ENCODE results near the gene NDUFAF4. TPM values are rescaled to one million over a fixed set of nuclear protein-coding genes. Genes with fewer than 3 reads are reported as not detected.

Gene NDUFAF4
- total RNA-seq, 1 donor from 2014 or later: 12.0 TPM

DNA sequence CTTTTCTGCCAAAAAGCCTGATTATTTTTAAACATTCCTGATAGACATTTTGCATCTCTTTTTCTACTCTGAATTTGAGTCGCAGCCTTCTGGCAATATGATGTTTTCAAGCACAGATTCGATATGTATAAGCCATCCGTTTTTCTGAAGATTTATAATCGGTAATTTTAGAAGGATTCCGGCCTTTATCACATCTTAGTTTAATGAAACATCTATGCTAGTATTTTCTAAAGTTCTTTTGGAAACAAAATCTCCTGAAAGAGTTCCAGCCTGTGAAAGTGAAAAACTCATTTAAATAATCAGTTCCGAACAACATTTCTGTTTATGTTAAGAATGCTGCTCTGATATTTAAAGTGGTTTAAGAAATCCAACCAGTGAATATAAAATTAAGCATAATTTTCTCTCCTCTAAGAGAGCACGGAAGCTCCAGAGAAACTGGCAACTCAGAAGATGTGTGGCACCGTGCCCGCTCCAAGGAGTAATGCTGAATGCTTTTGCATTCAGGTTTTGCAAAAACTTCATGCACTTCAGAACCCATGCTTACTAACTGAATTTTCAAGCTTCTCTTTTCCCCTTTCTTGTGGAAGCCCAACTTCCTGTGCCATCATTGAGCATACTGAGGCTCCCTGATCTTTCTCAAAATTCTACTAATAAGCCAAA, 20.7 kb downstream of the NDUFAF4 start:
- H3K4me1 ChIP-seq (ENCODE audit: control insufficient read depth in 3 of 3, insufficient read depth in 3 of 3, low read length in 3 of 3): no peaks in the 10 kb centered on the region
- H3K36me3 ChIP-seq (ENCODE audit: control insufficient read depth in 3 of 3, insufficient read depth in 3 of 3, low read length in 3 of 3): no peaks in the 10 kb centered on the region
- no peaks in the 10 kb centered on the region for H3K27me3 ChIP-seq (ENCODE audit: control insufficient read depth in 3 of 3, insufficient read depth in 3 of 3, low read length in 3 of 3)
- no peak overlapping the region for H3K9ac ChIP-seq (ENCODE audit: low read depth in 1 of 3, low read length in 3 of 3)
- no peak overlapping the region for H3K4me3 ChIP-seq (ENCODE audit: low read length in 3 of 3)
- H3K27ac ChIP-seq (ENCODE audit: low read depth, low read length): no peak overlapping the region
- no peaks in the 10 kb centered on the region for H3K9me3 ChIP-seq (ENCODE audit: control insufficient read depth in 3 of 3, low read length in 3 of 3)

DNA sequence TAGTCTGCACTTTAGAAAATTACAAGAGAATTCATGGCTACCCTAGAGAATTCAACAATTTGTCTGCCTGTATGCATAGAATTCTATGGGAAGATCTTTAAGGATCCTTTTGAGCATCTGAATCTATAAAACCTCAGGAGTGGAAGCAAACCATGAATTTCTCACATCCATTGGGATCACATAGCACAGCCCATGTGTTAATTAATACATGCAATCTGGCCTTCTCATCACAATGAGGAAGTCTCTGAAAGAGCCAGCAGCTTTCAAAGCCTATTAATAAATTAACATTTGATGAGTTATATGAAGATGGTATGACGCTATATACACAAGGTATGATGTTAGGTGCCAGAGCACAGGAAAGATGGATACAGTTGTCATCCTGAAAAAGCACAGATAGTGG, 24.7 kb downstream of the NDUFAF4 start:
- Histone ChIP-seq H3K27me3 (ENCODE audit: control insufficient read depth in 3 of 3, insufficient read depth in 3 of 3, low read length in 3 of 3) (no peaks in the 10 kb centered on the region), H3K27ac (ENCODE audit: low read depth, low read length) (no peak overlapping the region), H3K9ac (ENCODE audit: low read depth in 1 of 3, low read length in 3 of 3) (no peak overlapping the region), H3K9me3 (ENCODE audit: control insufficient read depth in 3 of 3, low read length in 3 of 3) (no peaks in the 10 kb centered on the region), H3K36me3 (ENCODE audit: control insufficient read depth in 3 of 3, insufficient read depth in 3 of 3, low read length in 3 of 3) (no peaks in the 10 kb centered on the region), H3K4me3 (ENCODE audit: low read length in 3 of 3) (no peak overlapping the region), H3K4me1 (ENCODE audit: control insufficient read depth in 3 of 3, insufficient read depth in 3 of 3, low read length in 3 of 3) (no peaks in the 10 kb centered on the region)

DNA sequence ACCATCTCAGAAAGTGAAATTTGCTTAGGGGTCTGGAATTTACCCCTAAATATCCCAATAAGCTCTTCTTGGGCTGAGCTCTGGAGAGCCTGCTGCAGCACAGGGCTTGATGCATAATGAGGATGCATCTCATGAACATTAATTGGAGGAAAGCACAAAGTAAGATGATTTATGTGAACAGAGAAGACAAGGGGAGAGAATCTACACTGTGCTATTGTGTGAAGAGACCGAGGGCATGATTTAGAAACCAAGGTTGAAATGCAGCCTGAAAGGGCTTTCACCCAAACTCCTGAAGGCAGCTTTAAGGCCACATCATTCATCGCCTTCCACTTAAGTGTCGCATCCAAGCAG, 32.7 kb downstream of the NDUFAF4 start:
- no peak overlapping the region for H3K27ac ChIP-seq (ENCODE audit: low read depth, low read length)
- H3K4me3 ChIP-seq (ENCODE audit: low read length in 3 of 3): no peak overlapping the region
- no peaks in the 10 kb centered on the region for H3K27me3 ChIP-seq (ENCODE audit: control insufficient read depth in 3 of 3, insufficient read depth in 3 of 3, low read length in 3 of 3)
- no peaks in the 10 kb centered on the region for H3K9me3 ChIP-seq (ENCODE audit: control insufficient read depth in 3 of 3, low read length in 3 of 3)
- no peaks in the 10 kb centered on the region for H3K36me3 ChIP-seq (ENCODE audit: control insufficient read depth in 3 of 3, insufficient read depth in 3 of 3, low read length in 3 of 3)
- no peak overlapping the region for H3K9ac ChIP-seq (ENCODE audit: low read depth in 1 of 3, low read length in 3 of 3)
- H3K4me1 ChIP-seq (ENCODE audit: control insufficient read depth in 3 of 3, insufficient read depth in 3 of 3, low read length in 3 of 3): no peaks in the 10 kb centered on the region

DNA sequence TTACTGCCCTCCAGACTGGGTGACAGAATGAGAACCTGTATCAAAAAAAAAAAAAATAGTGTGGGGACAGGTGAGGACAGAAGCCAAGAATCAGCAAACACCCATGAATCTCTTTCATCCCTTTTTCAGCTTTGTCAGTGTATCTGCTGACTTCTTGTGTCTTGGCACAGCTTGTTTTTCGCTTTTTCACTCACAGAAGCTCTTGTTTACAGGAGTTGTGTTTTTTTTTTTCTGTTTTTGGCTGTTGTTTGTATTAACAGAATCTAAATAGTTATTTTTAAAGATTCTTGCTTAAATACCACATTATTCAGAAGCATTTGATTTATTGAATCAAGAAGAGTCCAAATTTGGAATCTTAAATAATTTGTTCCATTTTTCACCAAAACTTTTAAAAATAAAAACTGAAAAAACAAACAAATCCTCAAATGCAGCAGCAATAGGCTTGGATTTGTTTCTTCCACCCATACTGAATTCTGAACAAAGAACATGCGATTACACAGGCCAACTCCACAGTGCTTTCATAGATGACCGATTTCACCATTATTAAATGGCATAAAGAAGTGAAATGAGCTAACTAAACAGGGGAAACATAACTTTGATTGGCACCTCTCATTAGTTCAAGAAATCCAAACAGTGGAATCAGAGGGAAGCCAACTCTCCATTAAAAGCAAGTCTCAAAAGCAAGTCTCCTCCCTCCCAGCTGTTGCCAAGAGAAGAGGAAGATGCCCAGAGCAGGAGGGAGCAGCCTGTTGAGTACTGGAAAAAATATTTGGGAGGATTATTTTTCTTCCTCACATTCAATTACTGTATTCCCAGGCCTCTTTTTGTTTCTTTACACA, 33.3 kb downstream of the NDUFAF4 start:
- H3K9ac ChIP-seq (ENCODE audit: low read depth in 1 of 3, low read length in 3 of 3): no peak overlapping the region
- H3K27me3 ChIP-seq (ENCODE audit: control insufficient read depth in 3 of 3, insufficient read depth in 3 of 3, low read length in 3 of 3): no peaks in the 10 kb centered on the region
- H3K9me3 ChIP-seq (ENCODE audit: control insufficient read depth in 3 of 3, low read length in 3 of 3): no peaks in the 10 kb centered on the region
- H3K36me3 ChIP-seq (ENCODE audit: control insufficient read depth in 3 of 3, insufficient read depth in 3 of 3, low read length in 3 of 3): no peaks in the 10 kb centered on the region
- no peaks in the 10 kb centered on the region for H3K4me1 ChIP-seq (ENCODE audit: control insufficient read depth in 3 of 3, insufficient read depth in 3 of 3, low read length in 3 of 3)
- H3K4me3 ChIP-seq (ENCODE audit: low read length in 3 of 3): no peak overlapping the region
- H3K27ac ChIP-seq (ENCODE audit: low read depth, low read length): no peak overlapping the region

DNA sequence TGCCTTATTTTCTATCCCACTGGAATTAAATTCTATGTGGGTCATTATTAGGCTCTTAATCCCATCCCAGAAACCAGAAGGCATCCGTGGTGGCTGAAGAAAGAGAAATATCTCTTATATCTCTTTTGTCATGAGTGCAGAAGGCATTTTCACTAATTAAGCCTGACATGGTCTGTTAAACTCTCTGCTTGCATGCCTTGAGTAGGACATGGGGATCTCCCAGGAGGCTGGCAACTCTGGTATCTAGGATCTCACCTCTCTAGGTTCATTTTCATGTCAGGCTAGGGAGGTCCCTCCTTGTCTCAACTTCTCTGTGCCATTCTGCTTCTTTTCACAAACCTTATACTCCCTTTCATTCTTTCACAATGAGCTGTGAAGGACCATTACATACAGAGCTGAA, 35.1 kb downstream of the NDUFAF4 start:
- no peak overlapping the region for H3K9ac ChIP-seq (ENCODE audit: low read depth in 1 of 3, low read length in 3 of 3)
- no peaks in the 10 kb centered on the region for H3K27me3 ChIP-seq (ENCODE audit: control insufficient read depth in 3 of 3, insufficient read depth in 3 of 3, low read length in 3 of 3)
- no peak overlapping the region for H3K4me3 ChIP-seq (ENCODE audit: low read length in 3 of 3)

DNA sequence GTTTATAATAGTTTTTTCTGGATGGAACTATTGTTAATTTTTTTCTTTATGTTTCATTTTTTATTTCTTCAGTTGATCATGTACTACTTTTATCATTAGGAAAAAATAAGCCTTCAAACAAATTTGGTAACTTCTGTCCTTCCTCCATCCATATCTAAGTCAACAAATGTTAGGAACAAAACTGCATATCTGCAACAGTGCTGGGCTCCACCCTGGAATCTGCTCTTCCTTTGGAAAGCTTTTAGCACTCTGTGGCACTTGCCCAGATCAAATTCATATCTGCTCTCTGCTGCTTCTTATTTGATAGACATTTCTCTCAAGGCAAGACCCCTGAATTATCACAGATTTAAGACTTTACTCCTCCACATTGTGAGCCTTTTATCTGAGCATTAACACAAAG, 36.1 kb downstream of the NDUFAF4 start:
- no peak overlapping the region for H3K4me3 ChIP-seq (ENCODE audit: low read length in 3 of 3)
- H3K36me3 ChIP-seq (ENCODE audit: control insufficient read depth in 3 of 3, insufficient read depth in 3 of 3, low read length in 3 of 3): no peaks in the 10 kb centered on the region
- no peaks in the 10 kb centered on the region for H3K27me3 ChIP-seq (ENCODE audit: control insufficient read depth in 3 of 3, insufficient read depth in 3 of 3, low read length in 3 of 3)
- H3K9me3 ChIP-seq (ENCODE audit: control insufficient read depth in 3 of 3, low read length in 3 of 3): no peaks in the 10 kb centered on the region
- no peak overlapping the region for H3K27ac ChIP-seq (ENCODE audit: low read depth, low read length)
- no peaks in the 10 kb centered on the region for H3K4me1 ChIP-seq (ENCODE audit: control insufficient read depth in 3 of 3, insufficient read depth in 3 of 3, low read length in 3 of 3)
- H3K9ac ChIP-seq (ENCODE audit: low read depth in 1 of 3, low read length in 3 of 3): no peak overlapping the region

More for the DNA sequence above, 35.1 kb downstream of the NDUFAF4 start:
- Histone ChIP-seq H3K9me3 (ENCODE audit: control insufficient read depth in 3 of 3, low read length in 3 of 3) (no peaks in the 10 kb centered on the region), H3K36me3 (ENCODE audit: control insufficient read depth in 3 of 3, insufficient read depth in 3 of 3, low read length in 3 of 3) (no peaks in the 10 kb centered on the region), H3K4me1 (ENCODE audit: control insufficient read depth in 3 of 3, insufficient read depth in 3 of 3, low read length in 3 of 3) (no peaks in the 10 kb centered on the region), H3K27ac (ENCODE audit: low read depth, low read length) (no peak overlapping the region)

DNA sequence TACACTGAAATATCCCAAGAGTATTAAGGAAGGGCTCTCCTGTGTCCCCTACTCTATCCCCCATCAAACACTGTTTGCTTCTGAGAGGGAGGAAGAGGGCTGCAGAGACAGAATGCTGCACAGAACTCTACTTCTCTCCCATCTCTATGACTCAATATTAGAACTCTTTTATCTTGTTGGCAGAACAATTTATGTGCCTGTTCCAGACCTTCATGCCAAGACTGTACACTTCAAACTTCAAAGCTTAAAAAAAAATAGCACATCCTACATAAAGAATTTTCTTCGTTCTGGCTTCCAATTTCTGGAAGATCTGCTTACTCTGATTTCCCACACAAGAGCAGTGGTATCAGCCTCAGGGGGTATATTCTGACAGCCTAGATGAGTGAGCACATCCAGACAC, 40.8 kb downstream of the NDUFAF4 start:
- Histone ChIP-seq H3K27me3 (ENCODE audit: control insufficient read depth in 3 of 3, insufficient read depth in 3 of 3, low read length in 3 of 3) (no peaks in the 10 kb centered on the region), H3K9ac (ENCODE audit: low read depth in 1 of 3, low read length in 3 of 3) (no peak overlapping the region), H3K27ac (ENCODE audit: low read depth, low read length) (no peak overlapping the region), H3K9me3 (ENCODE audit: control insufficient read depth in 3 of 3, low read length in 3 of 3) (no peaks in the 10 kb centered on the region), H3K4me3 (ENCODE audit: low read length in 3 of 3) (no peak overlapping the region), H3K36me3 (ENCODE audit: control insufficient read depth in 3 of 3, insufficient read depth in 3 of 3, low read length in 3 of 3) (no peaks in the 10 kb centered on the region), H3K4me1 (ENCODE audit: control insufficient read depth in 3 of 3, insufficient read depth in 3 of 3, low read length in 3 of 3) (no peaks in the 10 kb centered on the region)

DNA sequence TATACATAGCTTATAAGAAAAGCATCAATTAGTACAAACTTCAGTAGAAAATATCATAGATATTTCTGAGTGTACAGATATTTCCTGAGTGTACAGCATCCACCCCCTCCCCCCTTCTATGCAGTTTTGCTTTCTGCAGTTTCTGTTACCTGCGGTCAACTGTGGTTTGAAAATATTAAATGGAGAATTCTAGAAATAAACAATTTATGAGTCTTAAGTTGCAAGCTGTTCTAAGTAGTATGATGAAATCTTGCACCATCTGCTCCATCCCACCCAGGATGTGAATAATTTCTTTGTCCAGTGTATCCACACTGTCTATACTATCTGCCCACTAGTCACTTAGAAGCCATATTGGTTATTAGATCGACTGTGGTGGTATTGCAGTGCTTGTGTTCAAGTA, 44.6 kb downstream of the NDUFAF4 start:
- Histone ChIP-seq H3K27me3 (ENCODE audit: control insufficient read depth in 3 of 3, insufficient read depth in 3 of 3, low read length in 3 of 3) (no peaks in the 10 kb centered on the region), H3K36me3 (ENCODE audit: control insufficient read depth in 3 of 3, insufficient read depth in 3 of 3, low read length in 3 of 3) (no peaks in the 10 kb centered on the region), H3K9me3 (ENCODE audit: control insufficient read depth in 3 of 3, low read length in 3 of 3) (peaks cover 0 to 3% (median 0%) of the 10 kb centered on the region in 3 donors), H3K27ac (ENCODE audit: low read depth, low read length) (no peak overlapping the region), H3K9ac (ENCODE audit: low read depth in 1 of 3, low read length in 3 of 3) (no peak overlapping the region), H3K4me3 (ENCODE audit: low read length in 3 of 3) (no peak overlapping the region), H3K4me1 (ENCODE audit: control insufficient read depth in 3 of 3, insufficient read depth in 3 of 3, low read length in 3 of 3) (no peaks in the 10 kb centered on the region)

DNA sequence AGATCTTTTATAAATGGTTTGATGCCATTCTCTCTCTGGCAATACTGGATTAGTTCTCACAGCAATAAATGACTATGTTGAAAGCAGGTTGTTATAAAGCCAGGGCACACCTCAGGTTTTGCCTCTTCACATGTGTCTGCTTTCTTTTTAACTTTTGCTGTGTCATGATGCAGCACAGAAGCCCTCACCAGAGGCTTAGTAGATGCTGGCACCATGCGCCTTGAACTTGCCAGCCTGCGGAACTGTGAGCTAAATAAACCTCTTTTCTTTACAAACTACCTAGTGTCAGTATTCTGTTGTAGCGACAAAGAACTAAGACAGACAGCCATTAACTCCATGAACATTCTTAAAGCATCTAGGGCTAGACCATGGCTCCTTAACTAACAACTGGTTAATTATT, 45.1 kb downstream of the NDUFAF4 start:
- H3K9ac ChIP-seq (ENCODE audit: low read depth in 1 of 3, low read length in 3 of 3): no peak overlapping the region
- H3K4me1 ChIP-seq (ENCODE audit: control insufficient read depth in 3 of 3, insufficient read depth in 3 of 3, low read length in 3 of 3): no peaks in the 10 kb centered on the region
- H3K4me3 ChIP-seq (ENCODE audit: low read length in 3 of 3): no peak overlapping the region
- no peaks in the 10 kb centered on the region for H3K36me3 ChIP-seq (ENCODE audit: control insufficient read depth in 3 of 3, insufficient read depth in 3 of 3, low read length in 3 of 3)
- no peak overlapping the region for H3K27ac ChIP-seq (ENCODE audit: low read depth, low read length)
- H3K27me3 ChIP-seq (ENCODE audit: control insufficient read depth in 3 of 3, insufficient read depth in 3 of 3, low read length in 3 of 3): no peaks in the 10 kb centered on the region
- peaks cover 0 to 3% (median 0%) of the 10 kb centered on the region in 3 donors for H3K9me3 ChIP-seq (ENCODE audit: control insufficient read depth in 3 of 3, low read length in 3 of 3)

DNA sequence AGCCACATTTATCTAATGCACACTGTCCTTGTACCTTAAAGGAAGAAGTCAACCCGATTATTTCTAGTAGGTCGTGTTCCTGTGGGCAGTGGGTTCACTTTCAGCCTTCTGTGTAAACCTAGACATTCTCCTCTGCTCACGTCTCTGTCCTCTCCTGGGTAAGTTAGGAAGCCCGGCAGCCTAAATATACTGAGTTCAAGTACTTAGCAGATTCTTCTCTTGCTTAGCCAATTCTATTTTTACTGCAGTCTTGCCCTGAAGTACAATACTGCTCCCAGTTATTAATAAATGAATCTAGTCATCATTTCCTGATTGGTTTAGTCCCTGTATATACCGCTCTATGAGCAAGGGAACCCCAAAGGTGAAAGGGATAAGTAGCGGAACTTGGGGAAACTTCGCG, 45.8 kb downstream of the NDUFAF4 start:
- Histone ChIP-seq H3K9me3 (ENCODE audit: control insufficient read depth in 3 of 3, low read length in 3 of 3) (peaks cover 0 to 4% (median 3%) of the 10 kb centered on the region in 3 donors), H3K36me3 (ENCODE audit: control insufficient read depth in 3 of 3, insufficient read depth in 3 of 3, low read length in 3 of 3) (no peaks in the 10 kb centered on the region), H3K4me1 (ENCODE audit: control insufficient read depth in 3 of 3, insufficient read depth in 3 of 3, low read length in 3 of 3) (no peaks in the 10 kb centered on the region), H3K9ac (ENCODE audit: low read depth in 1 of 3, low read length in 3 of 3) (no peak overlapping the region), H3K27me3 (ENCODE audit: control insufficient read depth in 3 of 3, insufficient read depth in 3 of 3, low read length in 3 of 3) (no peaks in the 10 kb centered on the region), H3K27ac (ENCODE audit: low read depth, low read length) (no peak overlapping the region), H3K4me3 (ENCODE audit: low read length in 3 of 3) (no peak overlapping the region)
